ENCODE results near the gene MIS12. TPM values are rescaled to one million over a fixed set of nuclear protein-coding genes. Genes with fewer than 3 reads are reported as not detected.

MIS12 gene
- total RNA-seq, 1 donor from 2014 or later, result 11.4 TPM

GRCh38 chr17:5488752-5489151 lies 2.4 kb downstream of the MIS12 start:
- DNase-seq (ENCODE audit: missing footprints) (no peak), ATAC-seq (no peak)
- intact Hi-C loops (cut with DNase I), result no loop called here

DNA sequence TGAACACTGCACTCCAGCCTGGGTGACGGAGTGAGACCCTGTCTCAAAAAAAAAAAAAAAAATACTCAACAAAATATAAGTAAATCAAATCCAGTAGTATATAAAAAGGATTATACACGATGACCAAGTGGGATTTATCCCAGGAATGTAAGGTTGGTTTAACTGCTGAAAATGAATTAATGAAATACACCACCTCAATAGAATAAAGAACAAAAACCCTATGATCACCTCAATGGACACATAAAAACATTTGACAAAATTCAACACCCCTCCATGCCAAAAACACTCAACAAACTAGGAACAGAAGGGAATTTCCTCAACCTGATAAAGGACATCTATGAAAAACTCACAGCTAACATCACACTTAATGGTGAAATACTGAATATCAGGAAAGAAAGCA lies 6.6 kb downstream of the MIS12 start:
- intact Hi-C loops (cut with DNase I), result no loop called here
- ATAC-seq, result no peak
- no peak for DNase-seq (ENCODE audit: missing footprints)

GRCh38 chr17:5499476-5500231 lies 13.3 kb downstream of the MIS12 start:
- intact Hi-C loops (cut with DNase I), result no loop called here
- DNase-seq (ENCODE audit: missing footprints) (no peak), ATAC-seq (no peak)

DNA sequence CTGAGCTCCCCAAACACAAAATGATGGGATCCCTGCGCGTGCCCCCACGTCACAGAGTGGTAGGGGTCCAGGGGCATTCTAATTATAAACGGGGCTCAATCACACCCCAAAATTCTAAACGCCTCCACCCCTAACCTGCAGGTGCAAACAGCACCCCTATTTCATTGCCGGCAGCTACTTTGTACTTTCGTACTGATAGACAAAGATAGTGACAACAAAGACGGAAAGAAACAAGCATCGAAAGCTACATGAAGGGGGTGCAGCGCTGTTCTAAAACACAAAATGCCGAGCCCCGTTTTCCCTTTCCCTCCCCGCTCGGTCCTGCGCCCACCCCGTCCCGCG lies 13.9 kb downstream of the MIS12 start:
- ATAC-seq (no peak), DNase-seq (ENCODE audit: missing footprints) (no peak)
- intact Hi-C loops (cut with DNase I), result no loop called here

DNA sequence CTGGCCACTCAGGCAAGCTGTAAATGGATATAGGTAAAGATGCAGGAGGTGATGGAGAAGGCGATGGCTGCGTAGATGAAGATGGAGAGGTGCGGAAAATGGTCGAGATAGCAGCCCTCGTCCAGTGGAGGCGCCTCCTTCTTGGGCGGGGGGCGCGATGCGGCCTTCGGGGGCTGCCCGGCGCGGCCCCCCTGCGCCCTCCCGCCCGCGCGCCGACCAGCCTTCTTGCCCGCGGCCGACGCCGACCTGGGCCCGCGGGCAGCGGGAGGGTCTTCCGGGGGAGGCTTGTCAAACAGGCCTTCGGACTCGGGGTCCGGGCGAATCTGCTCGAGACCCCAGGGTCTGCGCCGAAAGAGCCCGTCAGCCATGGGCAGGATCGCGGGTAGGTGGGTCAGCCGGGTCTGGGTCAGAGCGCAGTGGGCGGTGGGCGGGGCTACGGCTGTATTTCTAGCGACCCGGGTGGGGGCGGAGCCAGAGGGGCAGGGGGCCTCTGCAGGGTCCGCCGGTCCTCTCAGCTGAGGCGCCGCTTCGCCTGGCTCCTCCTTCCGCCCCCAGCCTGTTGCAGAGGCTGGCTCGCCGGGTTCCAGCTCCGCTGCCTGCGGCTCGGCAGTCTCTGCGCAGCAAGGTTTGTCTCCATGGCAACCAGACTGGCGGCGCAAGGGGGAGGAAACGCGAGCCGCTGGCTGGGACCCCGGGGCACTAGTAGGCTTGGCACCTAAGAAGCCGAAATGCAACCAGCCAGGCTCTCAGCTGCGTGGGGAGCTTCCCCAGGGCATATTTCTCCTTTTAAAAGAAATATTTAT lies 14.4 kb downstream of the MIS12 start:
- peak; percentile 86 for DNase-seq (ENCODE audit: missing footprints)
- peak; percentile 69 for ATAC-seq
- intact Hi-C loops (cut with DNase I), result no loop called here

DNA sequence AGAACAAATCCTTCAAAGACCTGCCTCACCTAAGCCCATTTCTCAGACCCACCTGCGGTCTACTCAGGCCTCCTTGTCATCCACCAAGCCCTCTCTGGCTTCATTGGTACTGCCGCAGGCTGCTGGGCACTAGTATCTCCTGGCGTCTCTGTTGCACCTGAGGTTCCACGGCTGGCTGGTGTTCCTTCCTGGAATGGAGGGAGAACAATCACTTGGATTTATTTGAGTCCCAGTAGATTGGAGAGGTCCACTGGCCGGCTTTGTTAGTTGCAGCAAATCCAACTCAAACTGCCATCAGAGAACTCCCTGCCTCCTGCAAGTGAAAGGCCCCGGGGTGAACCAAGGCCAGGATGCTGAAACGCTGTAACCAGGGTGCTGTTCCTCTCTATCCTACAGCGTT lies 15.3 kb downstream of the MIS12 start:
- no peak for DNase-seq (ENCODE audit: missing footprints)
- no peak for ATAC-seq
- intact Hi-C loops (cut with DNase I), result no loop called here

DNA sequence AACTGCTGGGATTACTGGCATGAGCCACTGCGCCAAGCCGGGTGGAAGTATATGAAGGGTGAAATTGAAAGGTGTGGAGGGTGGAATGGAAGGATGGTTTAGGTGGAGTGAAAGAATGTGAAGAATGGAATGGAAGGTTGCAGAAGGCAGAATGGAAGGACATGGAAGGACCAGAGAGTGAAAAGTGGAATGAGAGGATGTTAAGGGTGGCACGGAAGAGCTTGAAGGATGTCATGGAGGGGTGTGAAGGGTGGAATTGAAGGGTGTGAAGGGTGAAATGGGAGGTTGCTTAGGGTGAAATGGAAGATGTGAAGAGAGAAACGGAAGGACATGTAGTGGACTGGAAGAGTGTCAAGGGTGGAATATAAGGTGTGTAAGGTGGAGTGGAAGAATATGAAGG lies 16.2 kb downstream of the MIS12 start:
- no peak for DNase-seq (ENCODE audit: missing footprints)
- ATAC-seq, result no peak
- intact Hi-C loops (cut with DNase I), result no loop called here

DNA sequence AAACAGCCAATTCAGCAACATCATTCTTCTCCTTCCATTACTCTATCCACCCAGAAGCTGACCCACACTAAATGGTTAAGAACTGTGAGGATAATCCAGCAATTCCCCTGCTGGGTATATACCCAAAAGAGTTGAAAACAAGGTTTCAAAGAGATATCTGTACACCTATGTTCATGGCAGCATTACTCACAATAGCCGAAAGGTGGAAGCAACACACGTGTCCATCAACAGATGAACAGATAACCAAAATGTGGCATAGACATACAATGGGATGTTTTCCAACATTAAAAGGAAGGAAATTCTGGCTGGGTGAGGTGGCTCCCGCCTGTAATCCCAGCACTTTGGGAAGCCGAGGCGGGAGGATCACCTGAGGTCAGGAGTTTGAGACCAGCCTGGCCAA lies 19.9 kb downstream of the MIS12 start:
- intact Hi-C loops (cut with DNase I), result no loop called here
- ATAC-seq (no peak), DNase-seq (ENCODE audit: missing footprints) (no peak)

GRCh38 chr17:5508810-5509209 lies 22.4 kb downstream of the MIS12 start:
- intact Hi-C loops (cut with DNase I), result no loop called here
- no peak for DNase-seq (ENCODE audit: missing footprints)
- ATAC-seq, result no peak

DNA sequence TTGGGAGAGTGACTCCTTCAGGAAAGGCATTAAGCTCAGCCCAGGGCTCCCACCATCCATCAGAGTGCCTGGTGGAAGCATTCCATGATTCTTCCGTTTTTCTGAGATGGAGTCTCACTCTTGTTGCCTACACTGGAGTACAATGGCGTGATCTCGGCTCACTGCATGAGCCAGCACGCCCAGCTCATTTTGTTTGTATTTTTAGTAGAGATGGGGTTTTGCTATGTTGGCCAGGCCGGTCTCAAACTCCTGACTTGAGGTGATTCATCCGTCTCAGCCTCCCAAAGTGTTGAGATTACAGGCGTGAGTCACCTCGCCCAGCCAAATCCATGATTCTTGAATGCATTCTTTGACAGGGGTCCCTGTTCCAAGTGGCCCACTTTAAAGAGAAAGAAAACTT lies 23.1 kb downstream of the MIS12 start:
- DNase-seq (ENCODE audit: missing footprints) (no peak), ATAC-seq (no peak)
- intact Hi-C loops (cut with DNase I), result no loop called here

DNA sequence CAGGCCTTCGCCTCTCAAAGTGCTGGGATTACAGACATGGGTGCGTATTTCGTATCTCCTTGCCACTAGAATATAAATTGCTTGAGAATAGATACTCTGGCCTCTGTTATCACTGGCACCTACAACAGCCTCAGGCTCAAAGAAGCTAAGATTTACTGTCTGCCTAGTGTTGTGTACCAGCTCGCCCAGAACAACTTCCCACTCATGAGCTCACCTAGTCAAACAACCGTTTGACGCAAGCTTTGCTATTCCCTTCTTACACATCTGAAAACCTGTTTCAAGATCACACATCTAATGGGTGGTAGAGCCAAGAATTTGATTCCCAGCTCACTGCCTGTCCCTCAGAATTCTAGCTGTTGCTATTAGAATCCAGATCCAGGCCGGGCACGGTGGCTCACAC lies 24.4 kb downstream of the MIS12 start:
- intact Hi-C loops (cut with DNase I), result no loop called here
- DNase-seq (ENCODE audit: missing footprints), result no peak
- no peak for ATAC-seq

DNA sequence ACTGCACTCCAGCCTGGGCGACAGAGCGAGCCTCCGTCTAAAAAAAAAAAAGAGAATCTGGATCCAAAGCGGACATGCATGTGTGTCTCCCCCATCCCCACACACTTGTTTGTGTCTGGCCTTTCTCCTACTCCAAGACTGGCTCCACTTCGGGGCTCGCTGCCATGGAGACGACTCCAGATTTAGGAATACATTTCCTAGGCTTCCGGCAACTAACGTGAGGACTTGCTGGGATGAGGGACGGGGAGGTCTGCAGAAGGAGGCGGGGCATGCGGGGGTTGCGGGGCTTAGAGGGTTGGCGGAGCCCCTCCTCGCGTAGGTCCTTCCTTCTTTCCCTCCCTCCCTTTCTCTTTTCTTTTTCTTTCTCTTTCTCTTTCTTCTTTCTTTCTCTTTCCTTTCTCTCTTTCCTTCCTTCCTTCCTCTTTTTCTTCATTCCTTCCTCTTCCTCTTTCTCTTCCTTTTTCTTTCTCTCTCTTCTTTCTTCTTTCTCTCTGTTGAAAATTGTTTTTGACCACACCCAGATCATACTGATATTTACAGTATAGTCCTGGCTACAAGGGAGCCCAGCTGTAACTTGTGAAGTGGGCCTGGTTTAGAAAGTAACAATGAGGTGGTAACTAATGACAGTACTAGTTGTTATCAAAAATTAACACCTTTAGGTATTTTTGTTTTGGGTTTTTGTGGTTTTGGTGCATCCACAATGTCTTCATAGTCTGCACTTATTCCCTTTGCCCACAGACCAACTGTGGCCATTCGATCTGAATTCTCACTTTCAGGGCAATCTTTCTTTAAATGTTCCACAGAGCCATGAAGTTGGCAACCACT lies 25.2 kb downstream of the MIS12 start:
- DNase-seq (ENCODE audit: missing footprints), result no peak
- intact Hi-C loops (cut with DNase I), result no loop called here
- no peak for ATAC-seq

GRCh38 chr17:5513628-5514027 lies 27.3 kb downstream of the MIS12 start:
- ATAC-seq, result no peak
- intact Hi-C loops (cut with DNase I), result no loop called here

GRCh38 chr17:5514976-5515375 lies 28.6 kb downstream of the MIS12 start:
- ATAC-seq, result no peak
- intact Hi-C loops (cut with DNase I), result no loop called here
- no peak for DNase-seq (ENCODE audit: missing footprints)

More at GRCh38 chr17:5513628-5514027, 27.3 kb downstream of the MIS12 start:
- DNase-seq (ENCODE audit: missing footprints), result no peak

- intact Hi-C loops (cut with DNase I), result no loop called here
- no peak for ATAC-seq
- DNase-seq (ENCODE audit: missing footprints), result no peak
These were observed 29.9 kb downstream of the MIS12 start for GRCh38 chr17:5516060-5516792.

DNA sequence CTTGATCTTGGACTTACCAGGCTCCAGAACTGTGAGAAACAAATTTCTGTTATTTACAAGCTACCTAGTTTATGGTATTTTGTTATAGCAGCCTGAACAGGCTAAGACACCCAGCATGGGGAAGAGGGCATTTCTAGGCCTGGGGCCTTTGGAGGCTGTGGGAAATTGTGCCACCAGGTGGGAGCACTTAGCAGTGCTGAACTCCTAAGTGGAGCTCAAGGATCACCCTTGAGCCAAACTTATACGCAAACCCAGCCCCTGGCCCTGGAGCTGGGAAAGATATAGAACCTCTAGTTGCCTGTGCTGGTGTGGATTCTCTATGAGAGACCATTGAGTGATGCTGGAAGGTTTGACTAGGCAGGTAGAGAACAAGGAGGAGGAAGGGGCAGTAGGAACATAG lies 36.1 kb downstream of the MIS12 start:
- intact Hi-C loops (cut with DNase I), result no loop called here
- no peak for DNase-seq (ENCODE audit: missing footprints)
- no peak for ATAC-seq

GRCh38 chr17:5523249-5523648 lies 36.9 kb downstream of the MIS12 start:
- DNase-seq (ENCODE audit: missing footprints) (no peak), ATAC-seq (no peak)
- intact Hi-C loops (cut with DNase I), result no loop called here

DNA sequence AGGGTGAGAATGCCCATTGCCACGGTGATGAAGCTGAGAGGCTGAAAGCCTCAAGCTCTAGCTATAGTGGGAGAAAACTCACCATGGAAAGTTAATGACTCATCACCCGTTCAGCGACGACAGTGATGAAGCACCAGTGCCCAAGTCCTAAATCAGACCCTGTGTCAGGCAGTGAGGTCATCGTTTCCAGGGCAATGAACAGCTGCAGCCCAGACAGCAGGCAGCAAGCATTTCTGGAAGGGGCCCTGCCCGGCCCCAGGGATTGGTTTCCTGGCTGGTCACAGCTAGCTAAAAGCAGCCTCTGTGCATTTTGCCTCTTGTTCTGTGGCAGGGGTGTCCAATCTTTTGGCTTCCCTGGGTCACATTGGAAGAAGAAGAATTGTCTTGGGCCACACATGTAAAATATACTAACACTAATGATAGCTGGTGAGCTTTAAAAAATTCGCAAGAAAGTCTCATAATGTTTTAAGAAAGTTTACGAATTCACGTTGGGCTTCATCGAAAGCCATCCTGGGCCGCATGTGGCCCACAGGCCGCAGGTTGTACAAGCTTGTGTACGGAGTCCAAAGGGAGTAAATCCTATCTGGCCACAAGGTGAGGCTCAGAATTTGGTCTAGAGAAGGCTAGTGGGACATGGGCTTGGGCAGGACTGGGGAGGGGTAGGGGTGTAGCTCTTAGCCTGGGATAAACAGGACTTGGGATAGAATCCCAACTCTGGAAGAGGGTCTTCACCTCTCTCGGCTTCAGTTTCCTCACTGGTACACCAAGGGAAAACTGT lies 40.6 kb downstream of the MIS12 start:
- intact Hi-C loops (cut with DNase I), result no loop called here
- ATAC-seq, result peak; percentile 91
- no peak for DNase-seq (ENCODE audit: missing footprints)
